ENCODE results near the gene OMG. TPM values are rescaled to one million over a fixed set of nuclear protein-coding genes. Genes with fewer than 3 reads are reported as not detected.
"Not testable (repeated sequence)": the region's sequence is repeated elsewhere in the genome, so short reads cannot be mapped to it uniquely, and the experiment has no call there.

The OMG gene
- total RNA-seq, 1 donor = 0.63 TPM

- DNase-seq (ENCODE audit: low read depth) = no peak
- H3K4me3 ChIP-seq (ENCODE audit: low read depth, low read length) = no peak overlapping the region
- TF ChIP-seq CTCF (IDR thresholded peaks at IDR 0.05; ENCODE audit: insufficient read depth, low read length) = no peak
Observed at GRCh38 chr17:31314782-31315100, 17.7 kb upstream of the OMG start.

- no peak within 1 kb of the TSS for H3K4me3 ChIP-seq (ENCODE audit: low read depth, low read length)
- peak; percentile 67 for DNase-seq (ENCODE audit: low read depth)
- no peak for TF ChIP-seq CTCF (IDR thresholded peaks at IDR 0.05; ENCODE audit: insufficient read depth, low read length)
Observed at GRCh38 chr17:31313982-31314781, 17.1 kb upstream of the OMG start, which contains the start of gene EVI2B. TSS of gene EVI2B (minus strand) at chr17:31314054. CDS start at chr17:31305609, 8,445 bp downstream.

- DNase-seq (ENCODE audit: low read depth); H3K4me3 ChIP-seq (ENCODE audit: low read depth, low read length): not testable (repeated sequence)
Observed at GRCh38 chr17:31312223-31312622, 15.2 kb upstream of the OMG start.

GRCh38 chr17:31311526-31311925 is 14.5 kb upstream of the OMG start:
- no peak overlapping the region for H3K4me3 ChIP-seq (ENCODE audit: low read depth, low read length)
- no peak for DNase-seq (ENCODE audit: low read depth)
- TF ChIP-seq CTCF (IDR thresholded peaks at IDR 0.05; ENCODE audit: insufficient read depth, low read length) = no peak

- no peak for DNase-seq (ENCODE audit: low read depth)
- TF ChIP-seq CTCF (IDR thresholded peaks at IDR 0.05; ENCODE audit: insufficient read depth, low read length) = no peak
Observed at GRCh38 chr17:31310886-31311285, 13.8 kb upstream of the OMG start.

GRCh38 chr17:31310260-31310659 is 13.2 kb upstream of the OMG start:
- no peak for DNase-seq (ENCODE audit: low read depth)
- H3K4me3 ChIP-seq (ENCODE audit: low read depth, low read length) = no peak overlapping the region
- TF ChIP-seq CTCF (IDR thresholded peaks at IDR 0.05; ENCODE audit: insufficient read depth, low read length) = no peak

More at GRCh38 chr17:31310886-31311285, 13.8 kb upstream of the OMG start:
- no peak overlapping the region for H3K4me3 ChIP-seq (ENCODE audit: low read depth, low read length)

- no peak for TF ChIP-seq CTCF (IDR thresholded peaks at IDR 0.05; ENCODE audit: insufficient read depth, low read length)
- DNase-seq (ENCODE audit: low read depth) = no peak
- no peak overlapping the region for H3K4me3 ChIP-seq (ENCODE audit: low read depth, low read length)
Observed at GRCh38 chr17:31309556-31309955, 12.5 kb upstream of the OMG start.
